HG03378 (cell line): ENCODE results near the gene CNOT10.
A peak's percentile ranks its signal among the peaks of the same experiment; 100 is the strongest.
"Not testable (repeated sequence)": the region's sequence is repeated elsewhere in the genome, so short reads cannot be mapped to it uniquely, and the experiment has no call there.

Source experiments
- ATAC-seq: cut with Tn5 transposase; IDR thresholded peaks from one replicate; pipeline ENCODE4 v1.9.1; 2021; ENCODE audit warnings: mild to moderate bottlenecking, moderate library complexity; ENCODE audit not compliant: unreplicated experiment

The CNOT10 gene

GRCh38 chr3:32751377-32751776 is 66.4 kb downstream of the CNOT10 start:
- ATAC-seq: no peak

GRCh38 chr3:32755761-32756160 is 70.8 kb downstream of the CNOT10 start:
- ATAC-seq: no peak

GRCh38 chr3:32757618-32758374 is 72.8 kb downstream of the CNOT10 start:
- ATAC-seq: no peak

DNA sequence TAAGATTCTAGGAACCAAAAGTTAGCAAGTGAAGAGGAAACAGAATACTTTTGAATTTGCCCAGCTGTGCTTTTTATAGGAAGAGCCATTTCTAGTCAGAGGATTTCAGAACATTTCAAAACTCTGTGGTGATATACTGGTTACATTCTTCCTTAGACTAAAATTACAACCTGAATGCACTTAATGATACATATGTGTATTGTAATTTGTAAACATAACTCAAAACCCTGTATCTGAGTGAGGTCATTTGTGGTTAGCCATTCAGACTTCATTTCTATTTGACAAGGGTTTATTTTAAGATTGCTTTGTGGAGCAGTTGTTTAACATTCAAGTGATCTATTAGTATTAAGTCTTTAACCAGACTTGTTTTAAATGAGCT is 73.4 kb downstream of the CNOT10 start:
- no peak for ATAC-seq

GRCh38 chr3:32759342-32759741 is 74.4 kb downstream of the CNOT10 start:
- ATAC-seq: no peak

DNA sequence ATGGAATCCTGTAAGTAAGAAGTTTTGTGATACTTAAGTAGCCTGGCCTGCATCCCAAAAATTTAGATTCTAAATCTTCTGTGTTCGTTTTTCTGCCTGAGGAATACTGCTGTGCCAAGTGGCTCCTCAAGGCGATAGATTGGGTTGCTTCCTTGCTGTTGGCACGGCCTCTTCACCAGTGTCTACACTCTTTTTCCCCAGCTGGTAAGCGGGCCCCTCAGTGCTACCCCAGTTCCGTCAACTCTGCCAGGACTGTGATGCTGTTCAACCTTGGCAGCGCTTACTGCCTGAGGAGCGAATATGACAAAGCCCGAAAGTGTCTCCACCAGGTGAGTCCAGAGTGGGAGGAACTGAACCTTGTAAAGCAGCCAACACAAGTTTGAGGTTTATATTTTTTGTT is 79.5 kb downstream of the CNOT10 start:
- no peak for ATAC-seq

- ATAC-seq: no peak
Observed at GRCh38 chr3:32778389-32778788, 93.4 kb downstream of the CNOT10 start.

DNA sequence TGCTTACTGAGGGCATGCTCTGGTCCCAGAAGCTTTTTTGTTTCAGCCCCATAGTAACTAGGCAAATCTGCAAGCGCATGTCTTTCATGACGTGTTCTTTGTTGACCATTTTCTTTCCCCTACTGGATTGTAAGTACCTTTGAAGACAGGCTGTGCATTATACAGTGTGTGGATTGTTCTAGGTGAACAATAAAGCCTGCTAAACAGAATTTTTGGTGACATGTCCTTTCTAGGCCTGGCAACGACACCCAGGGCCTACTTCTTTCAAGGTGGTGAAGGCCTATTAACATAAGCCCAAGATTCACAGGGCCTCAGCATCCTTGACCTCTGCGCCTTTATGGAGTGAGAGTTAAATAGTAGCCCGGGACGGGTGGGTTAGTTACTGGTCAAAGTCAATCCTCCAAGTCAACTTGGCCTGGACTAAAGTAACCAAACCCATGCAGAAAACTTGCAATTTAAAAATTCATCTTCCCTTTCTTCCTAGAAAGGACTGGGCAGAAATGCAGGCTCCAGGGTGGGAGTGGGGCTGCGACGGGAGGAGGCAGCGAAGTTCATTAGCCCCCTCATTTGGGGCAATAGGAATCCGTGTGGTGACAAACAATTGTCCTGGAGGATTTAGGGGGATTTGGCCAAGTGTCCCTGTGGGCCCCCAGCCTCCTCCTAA is 95.2 kb downstream of the CNOT10 start:
- no peak for ATAC-seq

DNA sequence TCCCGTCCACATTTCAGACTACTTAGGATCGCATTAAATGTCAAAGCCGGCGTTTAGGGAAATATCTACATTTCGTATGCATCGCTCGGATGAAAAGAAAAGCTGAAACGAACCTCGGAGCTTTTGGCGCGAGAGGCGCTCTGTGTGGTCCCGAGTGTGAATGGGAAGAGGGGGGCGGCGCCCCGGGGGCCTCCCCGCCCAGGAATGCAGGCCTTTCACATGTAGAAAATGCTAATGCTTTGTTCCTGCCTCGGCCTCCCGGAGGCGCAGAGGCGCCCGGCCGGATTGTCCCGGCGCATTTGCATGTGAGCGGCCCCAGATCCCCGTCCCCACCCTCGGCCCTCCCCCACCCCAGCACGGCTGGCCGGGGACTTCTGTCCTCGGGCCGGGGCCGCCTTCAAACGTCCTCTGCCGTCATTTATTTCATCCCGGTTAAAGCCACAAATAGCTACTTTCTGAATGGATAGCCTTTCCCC is 95.8 kb downstream of the CNOT10 start:
- peak; percentile 25 for ATAC-seq

- ATAC-seq: peak; percentile 88
Observed at GRCh38 chr3:32781211-32781968, 96.4 kb downstream of the CNOT10 start.

DNA sequence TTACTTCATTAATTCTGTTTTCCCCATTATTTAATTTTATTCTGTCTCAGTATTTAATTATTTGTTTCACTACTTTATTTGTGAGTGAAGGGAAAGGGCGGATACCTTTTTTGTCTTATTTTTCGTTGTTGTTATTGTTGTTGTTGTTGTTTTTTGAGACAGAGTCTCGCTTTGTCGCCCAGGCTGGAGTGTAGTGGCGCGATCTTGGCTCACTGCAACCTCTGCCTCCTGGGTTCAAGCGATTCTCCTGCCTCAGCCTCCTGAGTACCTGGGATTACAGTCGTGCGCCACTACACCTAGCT is 96.9 kb downstream of the CNOT10 start:
- ATAC-seq: not testable (repeated sequence)

- ATAC-seq: no peak
Observed at GRCh38 chr3:32782407-32782806, 97.4 kb downstream of the CNOT10 start.

- no peak for ATAC-seq
Observed at GRCh38 chr3:32791833-32792232, 106.8 kb downstream of the CNOT10 start.

- no peak for ATAC-seq
Observed at GRCh38 chr3:32794487-32795308, 109.7 kb downstream of the CNOT10 start.

DNA sequence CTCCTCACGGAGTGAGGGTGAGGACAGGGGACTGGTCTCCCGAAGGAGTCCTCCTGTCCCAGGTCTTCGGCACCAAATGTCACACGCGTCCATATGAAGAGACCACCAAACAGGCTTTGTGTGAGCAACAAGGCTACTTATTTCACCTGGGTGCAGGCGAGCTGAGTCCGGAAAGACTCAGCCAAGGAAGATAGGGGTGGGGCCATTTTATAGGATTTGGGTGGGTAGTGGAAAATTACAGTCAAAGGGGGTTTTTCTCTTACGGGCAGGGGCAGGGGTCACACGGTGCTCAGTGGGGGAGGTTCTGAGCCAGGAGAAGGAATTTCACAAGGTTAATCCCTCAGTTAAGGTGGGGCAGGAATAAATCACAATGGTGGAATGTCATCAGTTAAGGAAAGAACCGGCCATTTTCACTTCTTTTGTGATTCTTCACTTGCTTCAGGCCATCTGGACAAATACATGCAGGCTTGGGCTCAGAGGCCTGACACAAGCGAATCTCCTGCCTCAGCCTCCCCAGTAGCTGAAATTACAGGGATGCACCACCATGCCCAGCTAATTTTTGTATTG is 111.5 kb downstream of the CNOT10 start:
- ATAC-seq: not testable (repeated sequence)

DNA sequence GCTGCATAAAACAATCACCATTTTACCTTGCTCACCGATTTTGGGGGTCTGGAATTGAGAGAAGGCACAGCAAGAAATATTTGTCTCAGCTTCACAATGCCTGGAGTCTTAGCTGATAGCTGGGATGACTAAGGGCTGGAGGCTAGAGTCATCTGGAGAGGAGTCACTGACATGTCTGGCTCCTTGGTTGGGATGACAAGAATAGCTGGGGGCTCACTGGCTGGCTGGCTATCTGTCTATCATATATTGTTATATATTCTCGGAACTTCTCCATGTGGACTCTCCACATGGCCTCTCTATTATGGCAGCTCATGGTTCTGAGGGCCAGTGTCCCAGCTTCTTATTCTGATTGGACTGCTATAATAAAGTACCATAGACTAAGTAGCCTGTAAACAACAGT is 112.8 kb downstream of the CNOT10 start:
- ATAC-seq: no peak

- not testable (repeated sequence) for ATAC-seq
Observed at GRCh38 chr3:32801440-32801839, 116.5 kb downstream of the CNOT10 start.

DNA sequence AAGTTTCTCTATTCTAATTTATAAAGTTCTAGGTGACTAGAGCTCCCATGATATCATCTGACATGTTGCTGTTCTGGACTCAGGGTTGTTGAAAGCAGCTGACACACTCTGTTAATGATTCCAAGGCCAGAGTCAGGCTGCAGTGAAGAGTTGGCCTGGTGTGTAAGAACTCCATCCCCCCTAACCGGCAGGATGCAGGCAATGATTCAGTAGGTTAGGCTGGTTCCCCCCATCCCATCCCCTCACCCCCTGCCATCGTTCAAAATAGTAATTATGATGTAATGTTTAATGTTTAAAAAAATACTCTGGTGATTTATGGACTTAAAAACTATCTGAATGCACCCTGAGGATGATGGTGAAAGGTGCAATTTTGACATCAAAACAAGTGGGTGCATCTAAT is 128.2 kb downstream of the CNOT10 start:
- ATAC-seq: peak; percentile 85

DNA sequence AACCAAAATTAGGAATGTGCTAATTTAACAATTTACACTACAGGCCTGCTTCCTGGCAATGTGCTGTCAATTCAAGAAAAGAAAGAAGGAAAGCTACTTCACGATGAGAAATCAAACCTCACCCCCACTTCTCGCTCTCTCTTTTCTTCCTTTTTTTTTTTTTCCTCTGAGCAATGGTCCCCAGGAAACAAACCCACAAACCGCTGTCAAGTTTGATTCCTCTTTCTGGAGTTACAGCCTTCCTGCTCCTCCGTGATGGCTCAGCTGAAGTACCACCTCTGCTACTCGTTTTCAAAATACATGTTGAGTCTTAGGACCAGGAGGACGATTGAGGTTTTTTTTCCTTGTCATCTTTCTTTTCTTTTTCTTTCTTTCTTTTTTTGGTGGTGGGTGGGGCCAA is 129.4 kb downstream of the CNOT10 start:
- no peak for ATAC-seq

- ATAC-seq: no peak
Observed at GRCh38 chr3:32815841-32816438, 131.0 kb downstream of the CNOT10 start.
